ENCODE measurements around the gene KLF7. TPM values are rescaled to one million over a fixed set of nuclear protein-coding genes. Genes with fewer than 3 reads are reported as not detected.

KLF7 gene
- total RNA-seq, 1 donor from 2014 or later = 36.7 TPM

GRCh38 chr2:207122651-207123334, 43.0 kb downstream of the KLF7 start:
- peak overlapping the region; percentile 68 for H3K27ac Mint-ChIP-seq (ENCODE audit: unreplicated experiment)
- H3K36me3 Mint-ChIP-seq (ENCODE audit: unreplicated experiment) = peaks cover 43% of the 10 kb centered on the region
- no peak overlapping the region for H3K4me3 Mint-ChIP-seq (ENCODE audit: unreplicated experiment)
- TF ChIP-seq CTCF (IDR thresholded peaks at IDR 0.05) = no peak
- peaks cover 10% of the 10 kb centered on the region for H3K9me3 Mint-ChIP-seq (ENCODE audit: unreplicated experiment)
- peaks cover 73% of the 10 kb centered on the region for H3K4me1 Mint-ChIP-seq (ENCODE audit: unreplicated experiment)
- DNase-seq (ENCODE audit: extremely low spot score, unreplicated experiment) = no peak
- H3K27me3 Mint-ChIP-seq (ENCODE audit: unreplicated experiment) = no peaks in the 10 kb centered on the region

DNA sequence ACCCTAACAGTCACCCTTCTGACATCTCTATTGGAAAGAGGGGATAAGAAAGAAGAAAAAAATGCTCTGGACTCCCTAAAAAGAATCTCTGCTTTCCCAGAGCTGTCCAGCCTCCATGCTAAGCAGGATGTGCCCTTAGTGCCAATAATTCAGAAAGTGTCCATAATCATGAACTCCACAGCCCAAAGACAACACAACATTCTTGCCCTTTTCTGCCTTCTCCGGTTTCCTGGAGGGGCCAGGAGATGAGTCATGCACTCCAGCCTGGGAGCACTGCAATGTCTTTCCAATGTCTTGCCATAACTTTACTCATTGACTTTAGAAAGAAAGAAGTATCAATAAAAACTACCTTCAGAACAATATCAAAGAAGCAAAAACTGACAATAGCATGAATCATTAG, 44.0 kb downstream of the KLF7 start:
- Mint-ChIP-seq H3K4me1 (ENCODE audit: unreplicated experiment) (peaks cover 67% of the 10 kb centered on the region), H3K36me3 (ENCODE audit: unreplicated experiment) (peaks cover 41% of the 10 kb centered on the region), H3K4me3 (ENCODE audit: unreplicated experiment) (no peak overlapping the region), H3K27me3 (ENCODE audit: unreplicated experiment) (no peaks in the 10 kb centered on the region), H3K27ac (ENCODE audit: unreplicated experiment) (peak overlapping the region; percentile 68), H3K9me3 (ENCODE audit: unreplicated experiment) (peaks cover 4% of the 10 kb centered on the region)
- DNase-seq (ENCODE audit: extremely low spot score, unreplicated experiment) = no peak
- no peak for TF ChIP-seq CTCF (IDR thresholded peaks at IDR 0.05)

- no peak overlapping the region for H3K4me3 Mint-ChIP-seq (ENCODE audit: unreplicated experiment)
- no peak for DNase-seq (ENCODE audit: extremely low spot score, unreplicated experiment)
- peaks cover 57% of the 10 kb centered on the region for H3K4me1 Mint-ChIP-seq (ENCODE audit: unreplicated experiment)
- TF ChIP-seq CTCF (IDR thresholded peaks at IDR 0.05) = no peak
- H3K27me3 Mint-ChIP-seq (ENCODE audit: unreplicated experiment) = no peaks in the 10 kb centered on the region
- H3K9me3 Mint-ChIP-seq (ENCODE audit: unreplicated experiment) = no peaks in the 10 kb centered on the region
- peak overlapping the region; percentile 23 for H3K27ac Mint-ChIP-seq (ENCODE audit: unreplicated experiment)
- peaks cover 31% of the 10 kb centered on the region for H3K36me3 Mint-ChIP-seq (ENCODE audit: unreplicated experiment)
Observed at GRCh38 chr2:207119048-207119447, 46.7 kb downstream of the KLF7 start.

GRCh38 chr2:207117668-207118067, 48.1 kb downstream of the KLF7 start:
- Mint-ChIP-seq H3K27ac (ENCODE audit: unreplicated experiment) (no peak overlapping the region), H3K9me3 (ENCODE audit: unreplicated experiment) (no peaks in the 10 kb centered on the region), H3K4me1 (ENCODE audit: unreplicated experiment) (peaks cover 48% of the 10 kb centered on the region), H3K36me3 (ENCODE audit: unreplicated experiment) (peaks cover 24% of the 10 kb centered on the region), H3K4me3 (ENCODE audit: unreplicated experiment) (no peak overlapping the region), H3K27me3 (ENCODE audit: unreplicated experiment) (no peaks in the 10 kb centered on the region)
- no peak for DNase-seq (ENCODE audit: extremely low spot score, unreplicated experiment)
- TF ChIP-seq CTCF (IDR thresholded peaks at IDR 0.05) = no peak

- Mint-ChIP-seq H3K36me3 (ENCODE audit: unreplicated experiment) (peaks cover 18% of the 10 kb centered on the region), H3K4me1 (ENCODE audit: unreplicated experiment) (peaks cover 30% of the 10 kb centered on the region), H3K9me3 (ENCODE audit: unreplicated experiment) (no peaks in the 10 kb centered on the region), H3K27me3 (ENCODE audit: unreplicated experiment) (no peaks in the 10 kb centered on the region), H3K4me3 (ENCODE audit: unreplicated experiment) (no peak overlapping the region), H3K27ac (ENCODE audit: unreplicated experiment) (peak overlapping the region; percentile 32)
- DNase-seq (ENCODE audit: extremely low spot score, unreplicated experiment) = no peak
- peak; percentile 33 for TF ChIP-seq CTCF (IDR thresholded peaks at IDR 0.05)
Observed at GRCh38 chr2:207115715-207116364, 49.9 kb downstream of the KLF7 start.
